Heart left ventricle (tissue), 13 donors: ENCODE data around the gene DMWD.
"Not testable (repeated sequence)": the region's sequence is repeated elsewhere in the genome, so short reads cannot be mapped to it uniquely, and the experiment has no call there.

ENCODE experiments used
- CTCF ChIP-seq, 12 donors: fragments of 200-600 bp; sonication (generic) in 4 of 12; IDR thresholded peaks; one replicate each; pipeline versions ENCODE4 v1.5.0 to v1.8.0; 2018 to 2022; ENCODE audit warnings: antibody characterized with exemption in 12 of 12, mild to moderate bottlenecking in 5 of 12
- POLR2A ChIP-seq, 2 donors: fragments of 450-650 bp; IDR thresholded peaks; one replicate each; pipeline ENCODE4 v1.6.1; 2017; ENCODE audit warnings: antibody characterized with exemption in 2 of 2, mild to moderate bottlenecking in 2 of 2, moderate library complexity in 2 of 2
- donor health status: ischemic (EF 13 %, LVEDD 7.1; RV severe dilation, severe dysfunction).
- donor health status: DM: no; HTN: yes; CAD: no.
- donor health status: DM: no; HTN: no; CAD: no.
- donor health status: ischemic (EF 25% LVEDD 6.9; RV normal size, moderate dysfunction).
- donor health status: ischemic (EF 25% LVEDD 5.7; RV mildly dilated, moderate dysfunction).
- donor health status: ischemic (EF 35%, LVEDD 5.7; RV mildly dilated, moderate dysfunction).
- donor health status: nonischemic (EF 11% LVEDD 7.7; RV severe dilation, severe dysfunction).
- donor health status: DM: yes; HTN: yes; CAD: no.
- donor health status: PGD.
- donor health status: ischemic (EF 29% LVEDD 5.4; RV normal size, mild dysfunction).
- donor health status: nonischemic (EF 23%, LVEDD 6.1; RV moderate dilation, normal function).

- TF ChIP-seq CTCF, POLR2A (IDR thresholded peaks at IDR 0.05): not testable (repeated sequence)
Observed at GRCh38 chr19:45799541-45799940, 6.9 kb upstream of the DMWD start.
